Glutamatergic neuron (in vitro differentiated cells): Measurements from ENCODE around the gene UIMC1. TPM values are rescaled to one million over a fixed set of nuclear protein-coding genes. Genes with fewer than 3 reads are reported as not detected.

Experiments
- DNase-seq: peaks from one replicate; pipeline ENCODE4 v3.0.0; 2022
- H3K27ac Mint-ChIP-seq: one replicate; pipeline ENCODE4 v1.8.0; 2020; ENCODE audit warnings: mild to moderate bottlenecking, mixed read lengths, inconsistent platforms; ENCODE audit not compliant: unreplicated experiment
- H3K27me3 Mint-ChIP-seq: one replicate; pipeline ENCODE4 v1.8.0; 2020; ENCODE audit warnings: mild to moderate bottlenecking, moderate library complexity, mixed read lengths, inconsistent platforms; ENCODE audit not compliant: unreplicated experiment
- H3K36me3 Mint-ChIP-seq: one replicate; pipeline ENCODE4 v1.8.0; 2020; ENCODE audit warnings: mild to moderate bottlenecking, mixed read lengths, inconsistent platforms; ENCODE audit not compliant: unreplicated experiment
- H3K4me1 Mint-ChIP-seq: one replicate; pipeline ENCODE4 v1.8.0; 2020; ENCODE audit warnings: mild to moderate bottlenecking, low read depth, mixed read lengths, inconsistent platforms; ENCODE audit not compliant: unreplicated experiment
- H3K4me3 Mint-ChIP-seq: one replicate; pipeline ENCODE4 v1.8.0; 2020; ENCODE audit warnings: mild to moderate bottlenecking, mixed read lengths, inconsistent platforms; ENCODE audit not compliant: unreplicated experiment
- H3K9me3 Mint-ChIP-seq: one replicate; pipeline ENCODE4 v1.8.0; 2020; ENCODE audit warnings: mild to moderate bottlenecking, moderate library complexity, mixed read lengths, inconsistent platforms; ENCODE audit not compliant: unreplicated experiment
- CTCF ChIP-seq: fragments of 200-600 bp; sonication (generic); IDR thresholded peaks from one replicate; pipeline ENCODE4 v1.5.0; 2021; ENCODE audit not compliant: partially characterized antibody, unreplicated experiment
- total RNA-seq: library from RNA; stranded (reverse); fragmentation: NEBNext Ultra II Directional; extraction: Animal tissue kit (Norgen Biotek cat#: 25700); gene quantifications from one replicate; pipeline ENCODE4 v1.2.1, GENCODE V29; 2021; ENCODE audit not compliant: unreplicated experiment

Gene UIMC1
- total RNA-seq, 1 donor from 2014 or later, result 38.5 TPM

- DNase-seq, result no peak
- H3K4me3 Mint-ChIP-seq, result no peak overlapping the region
- peaks cover 22% of the 10 kb centered on the region for H3K4me1 Mint-ChIP-seq
- peaks cover 23% of the 10 kb centered on the region for H3K27me3 Mint-ChIP-seq
- H3K9me3 Mint-ChIP-seq, result peaks cover 15% of the 10 kb centered on the region
- peaks cover 4% of the 10 kb centered on the region for H3K36me3 Mint-ChIP-seq
- no peak overlapping the region for H3K27ac Mint-ChIP-seq
- TF ChIP-seq CTCF, result no peak
These were observed 126.8 kb downstream of the UIMC1 start for GRCh38 chr5:176879663-176880361.

GRCh38 chr5:176878906-176879662 lies 127.5 kb downstream of the UIMC1 start:
- no peak for TF ChIP-seq CTCF
- peaks cover 4% of the 10 kb centered on the region for H3K36me3 Mint-ChIP-seq
- no peak overlapping the region for H3K4me3 Mint-ChIP-seq
- peaks cover 23% of the 10 kb centered on the region for H3K4me1 Mint-ChIP-seq
- H3K27ac Mint-ChIP-seq, result no peak overlapping the region
- no peak for DNase-seq
- peaks cover 22% of the 10 kb centered on the region for H3K27me3 Mint-ChIP-seq
- peaks cover 16% of the 10 kb centered on the region for H3K9me3 Mint-ChIP-seq

GRCh38 chr5:176878463-176878862 lies 128.1 kb downstream of the UIMC1 start:
- Mint-ChIP-seq H3K4me3 (no peak overlapping the region), H3K27ac (no peak overlapping the region), H3K4me1 (peaks cover 24% of the 10 kb centered on the region), H3K36me3 (peaks cover 4% of the 10 kb centered on the region), H3K9me3 (peaks cover 16% of the 10 kb centered on the region), H3K27me3 (peaks cover 20% of the 10 kb centered on the region)
- TF ChIP-seq CTCF, result no peak
- DNase-seq, result no peak

GRCh38 chr5:176877793-176878331 lies 128.7 kb downstream of the UIMC1 start:
- TF ChIP-seq CTCF, result no peak
- Mint-ChIP-seq H3K27me3 (peaks cover 23% of the 10 kb centered on the region), H3K27ac (no peak overlapping the region), H3K4me1 (peaks cover 26% of the 10 kb centered on the region), H3K9me3 (peaks cover 17% of the 10 kb centered on the region), H3K36me3 (peaks cover 1% of the 10 kb centered on the region), H3K4me3 (no peak overlapping the region)
- DNase-seq, result no peak
